NCI-H128 (cell line): ENCODE data around the gene GCNT2.
"Not testable (repeated sequence)": the region's sequence is repeated elsewhere in the genome, so short reads cannot be mapped to it uniquely, and the experiment has no call there.

Experiments
- DNase-seq: peaks from one replicate; lab custom pipeline; 2025; ENCODE audit not compliant: unreplicated experiment; lab: John Stamatoyannopoulos, UW

The GCNT2 gene

DNA sequence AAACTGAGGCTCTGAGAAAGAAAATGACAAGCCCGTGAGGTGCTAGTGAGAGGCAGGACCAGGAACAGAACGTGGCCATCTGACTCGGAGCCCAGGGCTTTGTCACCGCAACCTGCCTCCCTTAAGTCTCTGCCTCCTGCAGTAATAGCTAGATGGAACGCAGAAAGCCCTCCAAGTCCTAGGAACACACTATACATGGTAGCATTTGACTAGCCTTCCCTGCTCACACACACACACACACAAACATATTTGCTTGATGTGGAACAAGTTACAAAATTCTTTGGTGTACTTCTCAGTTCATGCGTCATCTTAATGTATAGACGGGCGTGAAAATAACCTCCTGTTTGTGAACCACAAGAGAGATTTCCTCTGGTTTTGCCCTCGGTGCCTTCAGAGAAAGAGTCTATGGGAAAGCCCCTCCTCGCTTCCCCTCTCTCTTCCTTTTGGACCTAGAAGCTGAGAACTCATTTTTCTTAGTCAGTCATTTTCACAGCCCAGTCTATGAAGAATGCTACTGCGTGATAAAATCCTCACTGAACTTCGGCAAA is 134.4 kb downstream of the GCNT2 start:
- no peak for DNase-seq

DNA sequence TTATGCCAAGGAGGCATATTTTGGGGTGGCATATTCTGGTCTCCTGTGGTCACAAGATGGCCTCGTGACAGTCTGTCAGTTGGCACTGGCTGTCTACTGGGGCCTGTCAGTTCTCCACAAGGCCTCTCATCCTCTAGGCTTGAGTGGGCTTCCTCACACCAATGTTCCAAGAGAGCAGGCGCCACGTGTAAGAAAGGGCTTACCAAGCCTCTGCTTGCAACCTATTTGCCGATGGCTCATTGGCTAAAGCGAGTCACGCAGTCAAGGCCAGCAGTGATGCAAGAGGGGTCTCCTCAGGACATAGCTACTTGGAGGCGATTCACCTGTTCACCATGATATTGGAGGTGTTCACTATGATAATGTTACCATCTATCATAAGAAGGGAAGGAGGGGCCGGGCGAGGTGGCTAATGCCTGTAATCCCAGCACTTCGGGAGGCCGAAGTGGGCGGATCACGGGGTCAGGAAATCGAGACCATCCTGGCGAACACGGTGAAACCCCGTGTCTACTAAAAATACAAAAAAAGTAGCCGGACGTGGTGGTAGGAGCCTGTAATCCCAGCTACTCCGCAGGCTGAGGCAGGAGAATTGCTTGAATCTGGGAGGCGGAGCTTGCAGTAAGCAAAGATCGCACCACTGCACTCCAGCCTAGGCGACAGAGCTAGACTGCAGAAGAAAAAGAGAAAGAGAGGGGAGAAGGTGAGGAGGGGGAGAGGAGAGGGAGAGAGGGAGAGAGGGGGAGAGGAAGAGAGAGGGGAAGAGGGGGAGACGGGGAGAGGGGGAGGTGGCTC is 138.0 kb downstream of the GCNT2 start:
- no peak for DNase-seq

DNA sequence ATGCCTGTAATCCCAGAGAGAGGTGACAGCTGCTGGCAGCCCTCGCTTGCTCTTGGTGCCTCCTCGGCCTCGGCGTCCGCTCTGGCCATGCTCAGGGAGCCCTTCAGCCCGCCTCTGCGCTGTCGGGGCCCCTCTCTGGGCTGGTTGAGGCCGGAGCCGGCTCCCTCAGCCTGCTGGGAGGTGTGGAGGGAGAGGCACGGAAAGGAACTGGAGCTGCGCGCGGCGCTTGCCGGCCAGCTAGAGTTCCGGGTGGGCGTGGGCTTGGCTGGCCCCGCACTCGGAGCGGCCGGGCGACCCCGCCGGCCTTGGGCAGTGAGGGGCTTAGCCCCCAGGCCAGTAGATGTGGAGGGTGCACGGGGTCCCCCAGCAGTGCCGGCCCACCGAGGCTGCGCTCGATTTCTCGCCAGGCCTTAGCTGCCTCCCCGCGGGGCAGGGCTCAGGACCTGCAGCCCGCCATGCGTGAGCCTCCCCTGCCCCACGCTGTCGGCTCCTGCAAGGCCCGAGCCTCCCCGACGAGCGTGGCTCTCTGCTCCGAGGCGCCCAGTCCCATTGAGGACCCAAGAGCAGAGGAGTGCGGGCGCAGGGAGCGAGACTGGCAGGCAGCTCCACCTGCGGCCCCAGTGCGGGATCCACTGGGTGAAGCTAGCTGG is 138.7 kb downstream of the GCNT2 start:
- DNase-seq: no peak

DNA sequence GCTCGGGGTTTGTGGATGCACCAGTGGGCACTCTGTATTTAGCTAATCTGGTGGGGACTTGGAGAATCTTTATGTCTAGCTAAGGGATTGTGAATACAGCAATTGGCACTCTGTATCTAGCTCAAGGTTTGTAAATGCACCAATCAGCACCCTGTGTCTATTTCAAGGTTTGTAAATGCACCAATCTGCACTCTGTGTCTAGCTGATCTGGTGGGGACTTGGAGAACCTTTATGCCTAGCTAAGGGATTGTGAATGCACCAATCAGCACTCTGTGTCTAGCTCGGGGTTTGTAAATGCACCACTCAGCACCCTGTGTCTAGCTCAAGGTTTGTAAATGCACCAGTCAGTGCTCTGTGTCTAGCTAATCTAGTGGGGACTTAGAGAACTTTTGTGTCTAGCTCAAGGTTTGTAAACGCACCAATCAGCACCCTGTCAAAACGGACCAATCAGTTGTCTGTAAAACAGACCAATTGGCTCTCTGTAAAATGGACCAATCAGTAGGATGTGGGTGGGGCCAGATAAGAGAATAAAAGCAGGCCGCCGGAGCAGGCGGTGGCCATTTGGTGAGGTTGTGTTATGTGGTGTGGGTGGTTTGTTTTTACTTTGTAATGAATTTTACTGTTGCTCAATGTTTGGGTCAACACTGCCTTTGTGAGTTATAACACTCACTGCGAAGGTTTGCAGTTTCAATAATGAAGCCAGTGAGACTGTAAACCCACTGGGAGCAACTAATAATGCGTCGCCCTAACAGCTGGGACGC is 139.5 kb downstream of the GCNT2 start:
- DNase-seq: not testable (repeated sequence)

DNA sequence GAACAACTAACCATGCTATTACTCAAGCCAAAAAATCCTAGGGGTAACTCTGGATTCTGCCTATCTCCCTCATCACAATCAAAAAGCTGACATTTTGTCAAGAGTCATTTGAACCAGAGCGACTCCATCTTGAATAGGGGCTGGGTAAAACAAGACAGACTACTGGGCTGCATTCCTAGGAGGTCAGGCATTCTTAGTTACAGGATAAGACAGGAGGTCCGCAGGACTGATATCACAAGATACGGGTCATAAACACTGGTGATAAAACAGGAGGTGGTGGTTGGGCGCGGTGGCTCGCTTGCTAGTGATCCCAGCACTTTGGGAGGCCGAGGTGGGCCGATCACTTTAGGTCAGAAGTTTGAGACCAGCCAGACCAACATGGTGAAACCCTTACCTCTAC is 141.1 kb downstream of the GCNT2 start:
- DNase-seq: no peak

DNA sequence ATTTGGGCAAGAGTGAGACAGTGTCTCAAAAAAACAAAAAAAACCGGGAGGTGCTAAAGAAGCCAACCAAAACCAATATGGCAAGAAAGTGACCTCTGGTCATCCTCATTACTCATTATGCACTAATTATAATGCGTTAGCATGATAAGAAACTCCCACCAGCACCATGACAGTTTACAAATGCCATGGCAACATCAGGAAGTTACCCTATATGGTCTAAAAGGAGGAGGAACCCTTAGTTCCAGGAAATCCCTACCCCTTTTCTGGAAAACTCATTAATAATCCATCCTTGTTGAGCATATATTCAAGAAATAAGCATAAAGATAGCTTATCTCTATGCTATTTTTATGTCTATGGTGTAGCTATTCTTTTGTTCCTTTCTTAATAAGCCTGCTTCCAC is 141.6 kb downstream of the GCNT2 start:
- DNase-seq: no peak

DNA sequence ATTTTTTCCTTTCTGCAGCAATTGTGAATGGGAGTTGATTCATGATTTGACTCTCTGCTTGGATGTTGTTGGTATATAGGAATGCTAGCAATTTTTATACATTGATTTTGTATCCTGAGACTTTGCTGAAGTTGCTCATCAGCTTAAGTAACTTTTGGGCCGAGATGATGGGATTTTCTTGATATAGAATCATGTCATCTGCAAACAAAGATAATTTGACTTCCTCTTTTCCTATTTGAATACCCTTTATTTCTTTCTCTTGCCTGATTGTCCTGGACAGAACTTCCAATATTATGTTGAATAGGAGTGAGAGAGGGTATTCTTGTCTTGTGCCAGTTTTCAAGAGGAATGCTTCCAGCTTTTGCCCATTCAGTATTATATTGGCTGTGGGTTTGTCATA is 144.4 kb downstream of the GCNT2 start:
- DNase-seq: not testable (repeated sequence)

DNA sequence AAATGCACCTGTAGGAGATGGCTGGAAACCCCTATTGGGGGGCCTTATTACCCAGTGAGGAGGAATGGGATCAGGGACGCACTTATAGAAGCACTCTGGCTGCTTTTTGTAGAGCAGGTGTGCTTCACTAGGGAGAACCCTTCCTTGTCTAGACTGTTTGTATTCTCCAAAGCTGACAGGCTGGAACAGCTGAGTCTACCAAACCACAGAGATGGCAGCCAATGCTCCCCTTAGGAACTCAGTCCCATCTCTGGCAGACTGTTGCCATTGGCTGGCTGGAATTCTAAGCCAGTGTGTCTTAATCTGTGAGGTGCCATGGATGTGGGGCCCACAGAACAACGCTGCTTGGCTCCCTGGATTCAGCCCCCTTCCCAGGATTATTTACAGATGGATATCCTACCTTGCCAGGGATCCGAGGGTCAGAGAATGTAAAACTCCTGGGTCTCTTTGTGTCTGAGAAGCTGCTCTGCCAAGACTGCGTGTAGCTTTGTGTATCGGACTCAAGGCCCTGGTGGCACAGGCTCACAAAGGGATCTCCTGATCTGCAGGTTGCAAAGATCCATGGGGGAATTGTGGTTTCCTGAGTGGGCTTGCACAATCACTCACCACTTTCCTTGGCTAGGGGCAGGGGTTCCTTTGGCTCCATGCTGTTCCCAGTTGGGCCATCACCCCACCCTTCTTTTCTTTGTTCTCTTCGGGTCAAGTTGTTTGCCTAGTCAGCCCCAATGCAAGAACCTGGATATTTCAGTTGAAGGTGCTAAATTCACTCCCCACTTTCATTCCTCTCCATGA is 147.2 kb downstream of the GCNT2 start:
- DNase-seq: no peak

DNA sequence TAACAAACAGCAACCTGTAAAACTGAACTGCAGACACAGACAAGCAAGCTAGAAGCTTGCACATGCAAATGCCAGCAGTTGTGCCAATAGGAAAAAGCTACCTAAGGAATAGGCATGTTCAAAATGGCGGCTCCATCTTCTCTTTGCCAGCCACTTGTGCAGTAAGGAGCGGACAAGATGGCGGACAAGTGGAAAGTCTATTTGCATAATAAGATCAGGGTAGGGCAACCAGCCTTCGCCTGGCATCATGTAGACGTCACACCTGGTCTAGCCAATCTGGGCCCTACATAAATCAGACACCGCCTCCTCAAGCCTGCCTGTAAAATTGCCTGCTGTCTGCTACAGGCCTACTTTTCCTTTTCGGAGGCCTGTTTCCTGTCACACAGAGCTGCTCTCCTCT is 155.3 kb downstream of the GCNT2 start:
- DNase-seq: no peak

DNA sequence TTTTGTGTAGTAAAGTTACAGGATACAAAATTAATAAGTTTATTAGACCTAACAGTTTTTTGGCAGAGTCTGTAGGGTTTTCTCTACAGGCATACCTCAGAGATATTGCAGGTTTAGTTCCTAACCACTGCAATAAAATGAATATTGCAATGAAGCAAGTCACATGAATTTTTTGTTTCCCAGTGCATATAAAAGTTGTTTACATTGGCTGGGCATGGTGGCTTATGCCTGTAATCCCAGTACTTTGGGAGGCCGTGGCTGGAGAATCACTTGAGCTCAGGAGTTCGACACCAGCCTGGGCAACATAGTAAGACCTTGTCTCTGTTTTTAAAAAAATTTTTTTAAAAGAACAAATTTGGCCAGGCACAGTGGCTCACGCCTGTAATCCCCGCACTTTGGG is 157.3 kb downstream of the GCNT2 start:
- no peak for DNase-seq
